ENCODE data around the gene PRKD1.

- TF ChIP-seq TARDBP (IDR thresholded peaks at IDR 0.05) (no peak), SP1 (IDR thresholded peaks at IDR 0.05) (no peak), PKNOX1 (IDR thresholded peaks at IDR 0.05) (no peak), FOXK2 (IDR thresholded peaks at IDR 0.05) (no peak), BHLHE40 (IDR thresholded peaks at IDR 0.05; ENCODE audit: borderline replicate concordance) (no peak), FOXM1 (IDR thresholded peaks at IDR 0.05; ENCODE audit: borderline replicate concordance) (no peak), HDGF (IDR thresholded peaks at IDR 0.05; ENCODE audit: borderline replicate concordance) (no peak), ELF4 (IDR thresholded peaks at IDR 0.05) (no peak), NFRKB (IDR thresholded peaks at IDR 0.05) (no peak), SUZ12 (IDR thresholded peaks at IDR 0.05) (no peak), FOXA1 (IDR thresholded peaks at IDR 0.05) (no peak), CTBP1 (IDR thresholded peaks at IDR 0.05; ENCODE audit: borderline replicate concordance) (no peak)
These were observed 211.5 kb downstream of the PRKD1 start for GRCh38 chr14:29716150-29716549.

Measured in HEK293T (cell line).